Measurements from ENCODE around the gene C22orf23.

- TF ChIP-seq POLR2A (IDR thresholded peaks at IDR 0.05) = no peak
- TF ChIP-seq, protein P1, sequence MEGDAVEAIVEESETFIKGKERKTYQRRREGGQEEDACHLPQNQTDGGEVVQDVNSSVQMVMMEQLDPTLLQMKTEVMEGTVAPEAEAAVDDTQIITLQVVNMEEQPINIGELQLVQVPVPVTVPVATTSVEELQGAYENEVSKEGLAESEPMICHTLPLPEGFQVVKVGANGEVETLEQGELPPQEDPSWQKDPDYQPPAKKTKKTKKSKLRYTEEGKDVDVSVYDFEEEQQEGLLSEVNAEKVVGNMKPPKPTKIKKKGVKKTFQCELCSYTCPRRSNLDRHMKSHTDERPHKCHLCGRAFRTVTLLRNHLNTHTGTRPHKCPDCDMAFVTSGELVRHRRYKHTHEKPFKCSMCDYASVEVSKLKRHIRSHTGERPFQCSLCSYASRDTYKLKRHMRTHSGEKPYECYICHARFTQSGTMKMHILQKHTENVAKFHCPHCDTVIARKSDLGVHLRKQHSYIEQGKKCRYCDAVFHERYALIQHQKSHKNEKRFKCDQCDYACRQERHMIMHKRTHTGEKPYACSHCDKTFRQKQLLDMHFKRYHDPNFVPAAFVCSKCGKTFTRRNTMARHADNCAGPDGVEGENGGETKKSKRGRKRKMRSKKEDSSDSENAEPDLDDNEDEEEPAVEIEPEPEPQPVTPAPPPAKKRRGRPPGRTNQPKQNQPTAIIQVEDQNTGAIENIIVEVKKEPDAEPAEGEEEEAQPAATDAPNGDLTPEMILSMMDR (IDR thresholded peaks at IDR 0.05 in 8 of 11, conservative IDR thresholded peaks at IDR 0.05 in 3 of 11) = no peak
Measured at GRCh38 chr22:37922191-37922590, 31.2 kb downstream of the C22orf23 start.

Data from spleen (tissue), 7 donors.